Kidney (tissue), 14 donors: ENCODE results near the gene TOR1AIP1. TPM values are rescaled to one million over a fixed set of nuclear protein-coding genes. Genes with fewer than 3 reads are reported as not detected.
"Not testable (repeated sequence)": the region's sequence is repeated elsewhere in the genome, so short reads cannot be mapped to it uniquely, and the experiment has no call there.

Experiments
- DNase-seq, 5 donors: peaks; one replicate each; pipeline ENCODE4 v3.0.0-alpha.2; 2013 to 2020
- FAIRE-seq: peaks from 2 replicates; lab custom pipeline; 2012; peaks lifted over from hg19 to GRCh38; lab: Jason Lieb, UNC
- H3K27ac ChIP-seq, 2 donors: one replicate each; pipeline ENCODE4 v1.7.0; 2013; ENCODE audit warnings: low read depth in 2 of 2, low read length in 2 of 2, inconsistent platforms in 1 of 2
- H3K27me3 ChIP-seq: one replicate; pipeline ENCODE4 v1.7.1; 2013; ENCODE audit warnings: low read length, inconsistent platforms; ENCODE audit not compliant: control insufficient read depth, insufficient read depth
- H3K36me3 ChIP-seq, 3 donors: one replicate each; pipeline versions ENCODE4 v1.7.0 to v1.7.1; 2013; ENCODE audit warnings: low read length in 3 of 3, control low read depth in 1 of 3, inconsistent platforms in 1 of 3; ENCODE audit not compliant: insufficient read depth in 3 of 3, control insufficient read depth in 2 of 3
- H3K4me1 ChIP-seq, 3 donors: one replicate each; pipeline versions ENCODE4 v1.7.0 to v1.7.1; 2013; ENCODE audit warnings: low read length in 3 of 3, inconsistent platforms in 1 of 3, low read depth in 1 of 3; ENCODE audit not compliant: control insufficient read depth in 2 of 3, insufficient read depth in 2 of 3
- H3K4me3 ChIP-seq, 3 donors: one replicate each; pipeline versions ENCODE4 v1.7.0 to v1.8.1; 2013; ENCODE audit warnings: low read length in 3 of 3, control low read depth in 1 of 3, inconsistent platforms in 1 of 3
- H3K9ac ChIP-seq, 3 donors: one replicate each; pipeline versions ENCODE4 v1.7.0 to v1.7.1; 2013; ENCODE audit warnings: low read length in 3 of 3, control low read depth in 1 of 3, inconsistent platforms in 1 of 3
- H3K9me3 ChIP-seq, 3 donors: one replicate each; pipeline versions ENCODE4 v1.7.0 to v1.7.1; 2013; ENCODE audit warnings: low read length in 3 of 3, control low read depth in 1 of 3, inconsistent platforms in 1 of 3; ENCODE audit not compliant: control insufficient read depth in 2 of 3, insufficient read depth in 1 of 3
- intact Hi-C: fragments of 100-400 bp; cut with DNase I; formaldehyde crosslinking; loops from one replicate; pipeline ENCODE4 v1.11.1; 2022
- polyA plus RNA-seq: library from polyadenylated mRNA; stranded (reverse); fragments of 350-450 nt; fragmentation: Illumina TruSeq; extraction: RNeasy Lipid Tissue Mini Kit (QIAGEN cat#74804); gene quantifications from one replicate; pipeline ENCODE4 v1.2.3, GENCODE V29; 2014; ENCODE audit warnings: low read depth, low replicate concordance; ENCODE audit not compliant: insufficient read depth
- total RNA-seq: library from RNA; stranded (reverse); fragmentation: NEBNext Ultra II Directional; extraction: Animal tissue kit (Norgen Biotek cat#: 25700); gene quantifications from one replicate; pipeline ENCODE4 v1.2.1, GENCODE V29; 2021
- TF ChIP-seq, protein P1 (sequence below): IDR thresholded peaks from 3 replicates; pipeline ENCODE4 v1.5.1; 2012; ENCODE audit warnings: mild to moderate bottlenecking, moderate library complexity, borderline replicate concordance; ENCODE audit not compliant: insufficient read depth; ENCODE audit errors: extremely low read depth
- donor health status: control.
- donor health status: control.
- donor health status: control.
- donor health status: control.
- donor health status: control.
- donor health status: DM: yes; HTN: yes; CAD: no.
- donor health status: Normal renal cell carcinoma (clear cell type).

TOR1AIP1 gene
- total and polyA plus RNA-seq, 2 donors from 2014 or later = 20.8 to 44.2 TPM

DNA sequence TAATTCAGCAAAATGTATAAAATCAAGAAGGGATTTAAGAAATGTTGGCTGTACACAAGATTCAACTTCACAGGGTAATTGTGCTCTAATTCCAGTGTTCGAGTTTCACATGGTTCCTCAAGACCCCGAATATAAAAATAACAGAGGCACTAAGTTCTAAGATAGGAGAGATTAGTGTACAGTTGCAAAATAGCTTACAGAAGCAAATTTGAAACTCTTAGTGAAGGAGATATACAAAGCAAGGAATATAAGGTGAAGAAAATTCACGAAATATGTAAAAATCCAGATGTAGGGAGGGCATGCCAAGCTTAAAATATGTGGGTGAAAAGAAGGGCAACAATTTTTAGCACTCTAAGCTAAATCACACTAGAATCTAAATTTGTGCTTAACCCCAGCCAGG lies 33.9 kb upstream of the TOR1AIP1 start:
- FAIRE-seq = no peak
- H3K4me3 ChIP-seq = no peak overlapping the region
- H3K27me3 ChIP-seq = no peaks in the 10 kb centered on the region
- DNase-seq = no peak
- H3K4me1 ChIP-seq = no peaks in the 10 kb centered on the region
- TF ChIP-seq, protein P1, sequence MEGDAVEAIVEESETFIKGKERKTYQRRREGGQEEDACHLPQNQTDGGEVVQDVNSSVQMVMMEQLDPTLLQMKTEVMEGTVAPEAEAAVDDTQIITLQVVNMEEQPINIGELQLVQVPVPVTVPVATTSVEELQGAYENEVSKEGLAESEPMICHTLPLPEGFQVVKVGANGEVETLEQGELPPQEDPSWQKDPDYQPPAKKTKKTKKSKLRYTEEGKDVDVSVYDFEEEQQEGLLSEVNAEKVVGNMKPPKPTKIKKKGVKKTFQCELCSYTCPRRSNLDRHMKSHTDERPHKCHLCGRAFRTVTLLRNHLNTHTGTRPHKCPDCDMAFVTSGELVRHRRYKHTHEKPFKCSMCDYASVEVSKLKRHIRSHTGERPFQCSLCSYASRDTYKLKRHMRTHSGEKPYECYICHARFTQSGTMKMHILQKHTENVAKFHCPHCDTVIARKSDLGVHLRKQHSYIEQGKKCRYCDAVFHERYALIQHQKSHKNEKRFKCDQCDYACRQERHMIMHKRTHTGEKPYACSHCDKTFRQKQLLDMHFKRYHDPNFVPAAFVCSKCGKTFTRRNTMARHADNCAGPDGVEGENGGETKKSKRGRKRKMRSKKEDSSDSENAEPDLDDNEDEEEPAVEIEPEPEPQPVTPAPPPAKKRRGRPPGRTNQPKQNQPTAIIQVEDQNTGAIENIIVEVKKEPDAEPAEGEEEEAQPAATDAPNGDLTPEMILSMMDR = no peak
- H3K9me3 ChIP-seq = no peaks in the 10 kb centered on the region
- H3K9ac ChIP-seq = no peak overlapping the region
- H3K27ac ChIP-seq = no peak overlapping the region
- intact Hi-C loops = no loop called here
- H3K36me3 ChIP-seq = peaks cover 3 to 29% (median 23%) of the 10 kb centered on the region in 3 donors

DNA sequence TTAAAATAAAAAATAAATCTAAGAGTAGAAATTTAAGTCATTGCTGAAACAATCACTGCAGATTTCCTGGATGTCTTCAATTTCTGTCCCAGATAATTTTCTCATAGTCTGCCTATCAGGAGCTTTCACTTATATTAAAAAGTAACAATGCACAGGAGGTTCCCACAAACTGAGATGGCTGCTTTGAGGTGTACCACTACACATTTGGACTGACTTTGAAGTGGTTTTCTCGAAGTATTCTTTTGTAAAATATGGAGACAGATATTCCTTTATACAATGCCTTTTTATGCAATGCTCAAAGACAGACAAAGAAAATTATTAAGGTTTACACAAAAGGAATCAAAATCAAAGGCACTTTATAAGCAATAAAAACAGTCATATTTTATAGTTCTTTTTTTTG lies 29.0 kb upstream of the TOR1AIP1 start:
- Histone ChIP-seq H3K27me3 (no peaks in the 10 kb centered on the region), H3K4me3 (no peak overlapping the region), H3K36me3 (peaks cover 0 to 20% (median 19%) of the 10 kb centered on the region in 3 donors), H3K4me1 (no peaks in the 10 kb centered on the region), H3K9me3 (no peaks in the 10 kb centered on the region), H3K27ac (no peak overlapping the region), H3K9ac (no peak overlapping the region)
- no peak for FAIRE-seq
- DNase-seq = no peak
- intact Hi-C loops = no loop called here
- TF ChIP-seq, protein P1 = no peak

DNA sequence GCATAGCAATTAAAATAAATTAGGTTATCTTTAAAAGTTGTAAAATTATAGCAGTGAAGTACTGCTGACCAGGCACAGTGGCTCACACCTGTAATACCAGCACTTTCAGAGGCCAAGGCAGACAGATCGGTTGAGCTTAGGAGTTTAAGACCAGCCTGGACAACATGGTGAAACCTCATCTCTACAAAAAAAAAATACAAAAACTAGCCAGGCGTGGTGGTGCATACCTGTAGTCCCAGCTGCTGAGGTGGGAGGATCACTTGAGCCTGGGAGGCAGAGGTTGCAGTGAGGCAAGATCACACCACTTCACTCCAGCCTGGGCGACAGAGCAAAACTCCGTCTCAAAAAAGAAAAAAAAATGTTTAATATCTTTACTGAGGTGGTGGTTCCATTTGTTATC lies 26.3 kb upstream of the TOR1AIP1 start:
- peaks cover 0 to 10% (median 3%) of the 10 kb centered on the region in 3 donors for H3K36me3 ChIP-seq
- FAIRE-seq, intact Hi-C loops: not testable (repeated sequence)

DNA sequence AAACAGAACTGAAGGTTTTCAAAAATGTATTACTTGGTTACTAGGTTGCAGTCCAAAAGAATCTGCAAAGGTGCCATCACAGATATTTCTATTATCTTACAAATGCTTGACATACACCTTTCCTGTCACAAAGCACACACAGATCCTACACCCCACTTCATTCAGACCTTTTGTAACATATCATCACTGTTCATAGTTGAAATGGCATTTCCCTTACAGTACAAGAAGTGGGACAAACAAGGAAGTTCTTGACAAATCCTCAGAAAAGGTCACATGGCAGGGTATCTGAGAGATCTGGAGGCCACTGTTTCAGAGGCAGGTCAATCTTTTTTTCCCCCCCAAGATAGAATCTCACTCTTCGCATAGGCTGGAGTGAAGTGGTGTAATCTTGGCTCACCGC lies 25.8 kb upstream of the TOR1AIP1 start:
- intact Hi-C loops = no loop called here
- no peak for FAIRE-seq
- peaks cover 0 to 8% (median 0%) of the 10 kb centered on the region in 3 donors for H3K36me3 ChIP-seq

More for the DNA sequence above, 26.3 kb upstream of the TOR1AIP1 start:
- not testable (repeated sequence) for DNase-seq, H3K9me3 ChIP-seq, H3K9ac ChIP-seq, H3K4me3 ChIP-seq, H3K27me3 ChIP-seq, H3K4me1 ChIP-seq, H3K27ac ChIP-seq

More for the DNA sequence above, 25.8 kb upstream of the TOR1AIP1 start:
- H3K27ac ChIP-seq = no peak overlapping the region
- H3K9ac ChIP-seq = no peak overlapping the region
- no peak overlapping the region for H3K4me3 ChIP-seq
- H3K27me3 ChIP-seq = no peaks in the 10 kb centered on the region
- DNase-seq = no peak
- H3K4me1 ChIP-seq = no peaks in the 10 kb centered on the region
- no peaks in the 10 kb centered on the region for H3K9me3 ChIP-seq
- TF ChIP-seq, protein P1 = no peak
